Activated T-helper 1 cell treated with anti-CD3 and anti-CD28 coated beads, Interleukin-12 subunit alpha, Interleukin-12 subunit beta, Interleukin-2, Interleukin-4 antibody, amounts not matched to agents 30 ng/mL and 10 ng/mL and 1 ng/mL, durations not matched to agents 14 hours and 24 hours and 36 hours (primary cell): ENCODE data around the gene BEND5. TPM values are rescaled to one million over a fixed set of nuclear protein-coding genes. Genes with fewer than 3 reads are reported as not detected.
A peak's percentile ranks its signal among the peaks of the same experiment; 100 is the strongest.

ENCODE experiments used
- DNase-seq: peaks from one replicate; pipeline ENCODE4 v3.0.0; 2021; ENCODE audit warnings: low spot score
- H3K27ac Mint-ChIP-seq: one replicate; pipeline ENCODE4 v1.8.0; 2021; ENCODE audit warnings: mild to moderate bottlenecking, mixed read lengths
- H3K27me3 Mint-ChIP-seq: one replicate; pipeline ENCODE4 v1.8.0; 2022; ENCODE audit warnings: mild to moderate bottlenecking, moderate library complexity, mixed read lengths; ENCODE audit not compliant: insufficient read depth
- H3K36me3 Mint-ChIP-seq: one replicate; pipeline ENCODE4 v1.8.0; 2021; ENCODE audit warnings: low read depth, mixed read lengths
- H3K4me1 Mint-ChIP-seq: one replicate; pipeline ENCODE4 v1.8.0; 2021; ENCODE audit warnings: low read depth, mixed read lengths
- H3K4me3 Mint-ChIP-seq: one replicate; pipeline ENCODE4 v1.8.0; 2021; ENCODE audit warnings: mild to moderate bottlenecking, moderate library complexity, mixed read lengths
- H3K9me3 Mint-ChIP-seq: one replicate; pipeline ENCODE4 v1.8.0; 2021; ENCODE audit warnings: mixed read lengths
- intact Hi-C: fragments of 100-400 bp; cut with micrococcal nuclease; formaldehyde crosslinking; loops from one replicate; pipeline ENCODE4 v1.15.1; 2024
- total RNA-seq: library from RNA; stranded (reverse); gene quantifications from 2 replicates; pipeline ENCODE4 v1.2.3, GENCODE V29; 2022

Gene BEND5
- total RNA-seq: 3.0 and 4.2 TPM in 2 replicates

GRCh38 chr1:48776393-48777218, at the start of gene BEND5:
Gene BEND5, minus strand, starts transcription at chr1:48776891. Its CDS starts 60 bp downstream, at chr1:48776831.
- Mint-ChIP-seq H3K4me1 (peaks cover 45% of the 10 kb centered on the region), H3K4me3 (peak within 1 kb of the TSS; percentile 89), H3K27me3 (peaks cover 10% of the 10 kb centered on the region), H3K36me3 (peaks cover 7% of the 10 kb centered on the region), H3K27ac (peak within 1 kb of the TSS; percentile 74), H3K9me3 (no peaks in the 10 kb centered on the region)
- intact Hi-C loops: loop anchor here (2.0 kb wide), 1 partner anchor 14 kb away; no protein-coding TSS in a partner anchor
- DNase-seq: peak; percentile 33

- H3K4me1 Mint-ChIP-seq: no peaks in the 10 kb centered on the region
- H3K36me3 Mint-ChIP-seq: no peaks in the 10 kb centered on the region
- intact Hi-C loops: no loop called here
- peaks cover 15% of the 10 kb centered on the region for H3K27me3 Mint-ChIP-seq
- no peak overlapping the region for H3K4me3 Mint-ChIP-seq
- no peak overlapping the region for H3K27ac Mint-ChIP-seq
- no peak for DNase-seq
- H3K9me3 Mint-ChIP-seq: no peaks in the 10 kb centered on the region
These were observed 46.5 kb upstream of the BEND5 start for GRCh38 chr1:48823168-48823567.

DNA sequence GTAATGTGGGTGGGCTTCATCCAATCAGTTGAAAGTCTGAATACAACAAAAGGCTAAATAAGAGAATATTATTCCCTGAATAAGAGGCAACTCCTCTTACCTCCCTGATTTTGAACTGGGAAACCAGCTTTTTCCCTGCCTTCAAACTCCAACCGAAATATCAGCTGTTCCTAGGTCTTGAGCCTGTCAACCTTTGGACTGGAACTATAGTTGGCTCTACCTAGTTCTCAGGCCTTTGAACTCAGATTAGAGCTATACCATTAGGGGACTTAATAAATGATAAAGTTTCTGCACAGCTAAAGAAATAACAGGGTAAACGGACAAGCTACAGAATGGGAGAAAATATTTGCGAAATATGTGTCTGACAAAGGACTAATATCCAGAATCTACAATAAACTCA, 43.8 kb upstream of the BEND5 start:
- Mint-ChIP-seq H3K4me1 (no peaks in the 10 kb centered on the region), H3K27me3 (peaks cover 15% of the 10 kb centered on the region), H3K36me3 (no peaks in the 10 kb centered on the region), H3K27ac (no peak overlapping the region), H3K9me3 (no peaks in the 10 kb centered on the region), H3K4me3 (no peak overlapping the region)
- intact Hi-C loops: no loop called here
- no peak for DNase-seq

GRCh38 chr1:48817505-48818114, 40.9 kb upstream of the BEND5 start:
- Mint-ChIP-seq H3K27me3 (peaks cover 17% of the 10 kb centered on the region), H3K27ac (no peak overlapping the region), H3K4me1 (no peaks in the 10 kb centered on the region), H3K36me3 (no peaks in the 10 kb centered on the region), H3K4me3 (no peak overlapping the region), H3K9me3 (no peaks in the 10 kb centered on the region)
- intact Hi-C loops: loop anchor here (5.0 kb wide), 1 partner anchor 120 kb away; no protein-coding TSS in a partner anchor
- no peak for DNase-seq

GRCh38 chr1:48810740-48811139, 34.0 kb upstream of the BEND5 start:
- H3K27ac Mint-ChIP-seq: no peak overlapping the region
- H3K4me1 Mint-ChIP-seq: no peaks in the 10 kb centered on the region
- H3K36me3 Mint-ChIP-seq: no peaks in the 10 kb centered on the region
- peaks cover 4% of the 10 kb centered on the region for H3K27me3 Mint-ChIP-seq
- no peak for DNase-seq
- intact Hi-C loops: no loop called here
- no peak overlapping the region for H3K4me3 Mint-ChIP-seq
- peaks cover 3% of the 10 kb centered on the region for H3K9me3 Mint-ChIP-seq

DNA sequence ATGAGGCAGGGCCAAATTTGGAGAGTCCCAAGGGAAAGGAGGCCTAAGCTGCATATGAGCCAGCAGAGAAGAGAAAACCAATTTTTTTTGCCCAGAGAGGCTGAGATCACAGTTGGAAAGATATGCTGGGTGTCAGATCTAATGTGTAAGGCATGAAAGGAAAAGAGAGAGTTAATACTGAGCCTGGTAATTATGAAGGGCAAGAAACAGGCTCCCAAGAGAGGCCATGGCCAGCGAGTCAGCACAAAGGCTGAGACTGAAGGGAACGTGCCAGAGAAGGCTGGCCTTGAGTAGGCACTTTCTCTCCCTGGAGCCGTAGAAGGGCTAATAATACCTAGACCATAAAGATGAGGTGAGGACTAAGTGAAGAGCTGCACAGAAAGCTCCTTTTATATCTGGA, 31.8 kb upstream of the BEND5 start:
- Mint-ChIP-seq H3K27me3 (peaks cover 2% of the 10 kb centered on the region), H3K4me3 (no peak overlapping the region), H3K9me3 (peaks cover 3% of the 10 kb centered on the region), H3K36me3 (no peaks in the 10 kb centered on the region), H3K4me1 (no peaks in the 10 kb centered on the region), H3K27ac (no peak overlapping the region)
- no peak for DNase-seq
- intact Hi-C loops: no loop called here

- DNase-seq: no peak
- Mint-ChIP-seq H3K27ac (no peak overlapping the region), H3K4me1 (no peaks in the 10 kb centered on the region), H3K27me3 (no peaks in the 10 kb centered on the region), H3K36me3 (no peaks in the 10 kb centered on the region), H3K9me3 (peaks cover 3% of the 10 kb centered on the region), H3K4me3 (no peak overlapping the region)
- intact Hi-C loops: no loop called here
These were observed 31.0 kb upstream of the BEND5 start for GRCh38 chr1:48807554-48808260.

DNA sequence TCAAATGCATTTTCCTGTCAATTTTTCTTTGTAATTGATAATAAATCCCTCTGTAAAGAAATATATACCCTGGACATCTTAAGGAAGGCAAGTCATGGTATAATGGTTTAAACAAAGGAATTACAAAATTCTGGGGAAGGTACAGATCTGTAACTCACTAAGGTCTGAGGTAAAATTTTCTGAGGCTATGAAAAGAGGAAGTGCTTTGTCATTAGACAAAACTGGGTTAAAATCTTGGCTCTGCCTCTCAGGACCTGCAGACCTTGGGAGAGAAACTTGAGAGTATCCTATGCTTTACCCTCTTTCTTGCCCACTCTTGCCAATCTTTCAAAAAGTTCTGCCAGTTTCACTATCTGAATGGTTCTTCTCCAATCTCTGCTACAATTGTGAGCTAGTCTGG, 26.8 kb upstream of the BEND5 start:
- Mint-ChIP-seq H3K9me3 (no peaks in the 10 kb centered on the region), H3K36me3 (no peaks in the 10 kb centered on the region), H3K27me3 (peaks cover 4% of the 10 kb centered on the region), H3K4me3 (no peak overlapping the region), H3K4me1 (no peaks in the 10 kb centered on the region), H3K27ac (no peak overlapping the region)
- no peak for DNase-seq
- intact Hi-C loops: no loop called here

- H3K9me3 Mint-ChIP-seq: no peaks in the 10 kb centered on the region
- H3K27me3 Mint-ChIP-seq: peaks cover 5% of the 10 kb centered on the region
- no peak overlapping the region for H3K4me3 Mint-ChIP-seq
- H3K36me3 Mint-ChIP-seq: no peaks in the 10 kb centered on the region
- no peak for DNase-seq
- H3K27ac Mint-ChIP-seq: no peak overlapping the region
- peaks cover 23% of the 10 kb centered on the region for H3K4me1 Mint-ChIP-seq
- intact Hi-C loops: no loop called here
These were observed 18.1 kb upstream of the BEND5 start for GRCh38 chr1:48794816-48795215.

DNA sequence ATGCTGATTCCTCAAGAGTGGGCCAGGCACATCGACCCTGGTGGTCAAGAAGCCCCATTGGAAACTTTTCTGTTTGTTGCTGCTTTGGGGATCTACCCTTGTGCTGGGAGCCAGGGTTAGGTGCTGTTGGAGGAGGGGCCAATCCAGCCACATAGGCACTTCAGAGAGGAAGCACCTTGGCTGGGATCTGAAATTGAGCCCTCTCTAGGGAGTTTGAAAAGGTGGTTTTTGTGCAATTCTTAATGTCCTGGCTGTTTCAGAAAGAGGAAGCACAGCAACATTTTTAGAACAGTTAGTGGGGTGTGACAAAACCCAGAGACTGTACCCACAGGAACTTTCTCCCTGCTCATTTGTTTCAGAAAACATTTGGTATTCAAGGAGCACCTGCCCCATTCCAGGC, 17.2 kb upstream of the BEND5 start:
- Mint-ChIP-seq H3K36me3 (no peaks in the 10 kb centered on the region), H3K27ac (no peak overlapping the region), H3K4me1 (peaks cover 27% of the 10 kb centered on the region), H3K9me3 (no peaks in the 10 kb centered on the region), H3K27me3 (peaks cover 1% of the 10 kb centered on the region), H3K4me3 (no peak overlapping the region)
- no peak for DNase-seq
- intact Hi-C loops: no loop called here

- peaks cover 35% of the 10 kb centered on the region for H3K4me1 Mint-ChIP-seq
- no peak for DNase-seq
- no peaks in the 10 kb centered on the region for H3K36me3 Mint-ChIP-seq
- no peaks in the 10 kb centered on the region for H3K9me3 Mint-ChIP-seq
- peaks cover 1% of the 10 kb centered on the region for H3K27me3 Mint-ChIP-seq
- no peak overlapping the region for H3K4me3 Mint-ChIP-seq
- intact Hi-C loops: no loop called here
- H3K27ac Mint-ChIP-seq: no peak overlapping the region
These were observed 16.3 kb upstream of the BEND5 start for GRCh38 chr1:48792961-48793360.

DNA sequence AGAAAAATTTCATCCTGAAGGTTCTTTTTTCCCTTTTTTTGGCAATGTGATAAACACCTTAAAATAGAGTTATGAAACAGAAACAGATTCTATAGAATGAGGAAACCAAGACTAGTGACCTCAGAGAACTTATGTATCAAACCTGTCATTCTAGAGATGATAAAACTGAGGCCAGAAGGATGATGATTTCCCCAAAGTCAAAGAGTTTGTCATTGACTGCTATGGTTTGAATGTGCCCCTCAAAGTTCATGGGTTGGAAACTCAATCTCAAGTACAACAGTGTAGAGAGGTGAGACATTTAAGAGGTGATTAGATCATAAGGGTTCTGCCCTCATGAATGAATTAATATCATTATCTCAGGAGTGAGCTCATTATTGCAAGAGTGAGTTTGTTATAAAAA, 13.7 kb upstream of the BEND5 start:
- Mint-ChIP-seq H3K27me3 (peaks cover 1% of the 10 kb centered on the region), H3K27ac (no peak overlapping the region), H3K4me3 (no peak overlapping the region), H3K4me1 (peaks cover 44% of the 10 kb centered on the region), H3K9me3 (no peaks in the 10 kb centered on the region), H3K36me3 (no peaks in the 10 kb centered on the region)
- DNase-seq: no peak
- intact Hi-C loops: loop anchor here (2.0 kb wide), 1 partner anchor 14 kb away; the partner anchor contains the start of gene BEND5

- intact Hi-C loops: loop anchor here (2.0 kb wide), 1 partner anchor 13 kb away; the partner anchor contains the start of gene BEND5
- H3K27me3 Mint-ChIP-seq: peaks cover 1% of the 10 kb centered on the region
- DNase-seq: no peak
- no peaks in the 10 kb centered on the region for H3K36me3 Mint-ChIP-seq
- no peaks in the 10 kb centered on the region for H3K9me3 Mint-ChIP-seq
- H3K4me1 Mint-ChIP-seq: peaks cover 41% of the 10 kb centered on the region
- H3K27ac Mint-ChIP-seq: peak overlapping the region; percentile 30
- H3K4me3 Mint-ChIP-seq: no peak overlapping the region
These were observed 13.2 kb upstream of the BEND5 start for GRCh38 chr1:48789903-48790302.
